ENCODE results near the gene LRCH4. TPM values are rescaled to one million over a fixed set of nuclear protein-coding genes. Genes with fewer than 3 reads are reported as not detected.
A peak's percentile ranks its signal among the peaks of the same experiment; 100 is the strongest.

The LRCH4 gene
- total and polyA plus RNA-seq, 9 of the 15 experiments (the other 6 are each of a cell fraction or from before 2014, with no cell fraction given), result 0.06 to 63.3 (median 15.0) TPM

DNA sequence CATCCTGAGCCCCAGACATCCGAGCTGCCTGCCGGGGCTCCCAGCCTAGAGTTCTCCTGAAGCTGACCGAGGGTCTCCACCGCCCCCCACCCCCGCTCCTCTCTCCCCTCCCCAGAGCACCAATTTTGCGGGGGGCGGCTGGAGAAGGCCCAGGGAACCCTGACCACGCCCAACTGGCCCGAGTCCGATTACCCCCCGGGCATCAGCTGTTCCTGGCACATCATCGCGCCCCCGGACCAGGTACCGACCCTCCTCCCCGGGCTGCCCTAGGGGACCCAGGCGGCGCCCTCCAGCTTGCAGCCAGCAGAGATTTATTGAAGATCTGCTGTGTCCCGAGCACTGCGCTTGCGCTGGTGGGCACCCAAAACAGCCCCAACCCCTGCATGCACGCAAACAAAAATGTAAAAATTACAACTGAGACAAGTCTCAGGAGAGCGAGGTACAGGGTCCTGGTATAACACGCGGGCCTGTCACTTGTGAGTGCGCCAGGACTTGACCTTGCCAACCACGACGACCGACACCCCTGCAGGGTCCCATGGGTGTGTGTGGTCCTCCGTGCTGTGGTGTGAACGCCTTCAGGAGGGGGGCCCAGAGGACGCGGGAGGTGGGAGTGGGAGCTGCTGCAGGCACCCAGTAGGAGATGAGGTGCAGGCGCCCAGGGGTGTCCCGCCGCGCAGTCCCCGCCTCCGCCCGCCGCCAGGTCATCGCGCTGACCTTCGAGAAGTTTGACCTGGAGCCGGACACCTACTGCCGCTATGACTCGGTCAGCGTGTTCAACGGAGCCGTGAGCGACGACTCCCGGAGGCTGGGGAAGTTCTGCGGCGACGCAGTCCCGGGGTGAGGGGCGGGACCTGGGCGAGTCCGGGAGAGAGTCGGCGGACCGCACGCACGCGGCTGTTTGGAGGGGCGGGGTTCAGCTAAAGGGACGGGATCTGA is 19.3 kb upstream of the LRCH4 start (continued):
- TF ChIP-seq ZBTB7A (IDR thresholded peaks at IDR 0.05; ENCODE audit: borderline replicate concordance, control insufficient read depth, low read depth, low read length) (peak; percentile 2; the same call in 1 of the 2 replicates), EGR1 (conservative IDR thresholded peaks at IDR 0.05) (peak; percentile 50; the same call in 1 of the 2 replicates), ETS1 (conservative IDR thresholded peaks at IDR 0.05; ENCODE audit: control insufficient read depth, low read depth, low read length) (peak; percentile 69), MGA (IDR thresholded peaks at IDR 0.05) (peak; percentile 89), KDM2B (CRISPR knock-in tag; IDR thresholded peaks at IDR 0.05) (0 out of 2 replicates have a peak, but pooled peaks have one; percentile 51), POLR2G (IDR thresholded peaks at IDR 0.05; ENCODE audit: low read depth, low read length) (peak; percentile 68), FOXM1 (IDR thresholded peaks at IDR 0.05; ENCODE audit: low read depth) (no peak), FOXM1 (CRISPR knock-in tag; IDR thresholded peaks at IDR 0.05; ENCODE audit: low read depth) (0 out of 2 replicates have a peak, but pooled peaks have one; percentile 10), NR2C1 (IDR thresholded peaks at IDR 0.05) (0 out of 2 replicates have a peak, but pooled peaks have one; percentile 34), NR2C1 (tag; IDR thresholded peaks at IDR 0.05) (no peak), HNRNPLL (IDR thresholded peaks at IDR 0.05; ENCODE audit: low read depth, low read length, poor library complexity, severe bottlenecking) (peak; percentile 47), NFYB (IDR thresholded peaks at IDR 0.05; ENCODE audit: extremely low read depth, insufficient read length) (no peak), RHOXF2B (CRISPR knock-in tag; conservative IDR thresholded peaks at IDR 0.05) (no peak)

All from K562 (cell line).